Lung (tissue), 12 donors: ENCODE measurements around the gene RBPJ. TPM values are rescaled to one million over a fixed set of nuclear protein-coding genes. Genes with fewer than 3 reads are reported as not detected.
"Not testable (repeated sequence)": the region's sequence is repeated elsewhere in the genome, so short reads cannot be mapped to it uniquely, and the experiment has no call there.

Experiments used
- ATAC-seq: fragments of 200-7000 bp; cut with Tn5 transposase; one replicate; pipeline ENCODE4 v1.9.1; 2020; ENCODE audit warnings: moderate number of reproducible peaks; ENCODE audit not compliant: insufficient read depth, low FRiP score
- DNase-seq, 3 donors: peaks; one replicate each; pipeline ENCODE4 v3.0.0-alpha.2; 2013 to 2017
- H3K27ac ChIP-seq, 2 donors: one replicate each; pipeline ENCODE4 v1.5.1; 2013; ENCODE audit warnings: mild to moderate bottlenecking in 2 of 2, moderate library complexity in 2 of 2, control low read depth in 1 of 2, inconsistent platforms in 1 of 2, low read depth in 1 of 2, low read length in 1 of 2
- H3K27me3 ChIP-seq, 3 donors: one replicate each; pipeline ENCODE4 v1.5.1; 2013; ENCODE audit warnings: low read length in 2 of 3; ENCODE audit not compliant: control insufficient read depth in 3 of 3, insufficient read depth in 3 of 3
- H3K36me3 ChIP-seq, 4 donors: one replicate each; pipeline ENCODE4 v1.5.1; 2013; ENCODE audit warnings: low read length in 4 of 4, mild to moderate bottlenecking in 1 of 4, moderate library complexity in 1 of 4; ENCODE audit not compliant: control insufficient read depth in 4 of 4, insufficient read depth in 4 of 4
- H3K4me1 ChIP-seq, 5 donors: one replicate each; pipeline ENCODE4 v1.5.1; 2013; ENCODE audit warnings: low read length in 5 of 5, mild to moderate bottlenecking in 2 of 5, moderate library complexity in 1 of 5; ENCODE audit not compliant: control insufficient read depth in 5 of 5, insufficient read depth in 5 of 5
- H3K4me3 ChIP-seq: one replicate; pipeline ENCODE4 v1.5.1; 2013; ENCODE audit warnings: mild to moderate bottlenecking, control low read depth, moderate library complexity
- H3K9ac ChIP-seq, 2 donors: one replicate each; pipeline ENCODE4 v1.5.1; 2013; ENCODE audit warnings: low read length in 2 of 2, control low read depth in 1 of 2; ENCODE audit not compliant: insufficient read depth in 1 of 2
- H3K9me3 ChIP-seq, 4 donors: one replicate each; pipeline ENCODE4 v1.5.1; 2013; ENCODE audit warnings: low read length in 3 of 4, mild to moderate bottlenecking in 1 of 4, moderate library complexity in 1 of 4; ENCODE audit not compliant: control insufficient read depth in 4 of 4, insufficient read depth in 3 of 4
- CTCF ChIP-seq: IDR thresholded peaks from 2 replicates; pipeline ENCODE4 v1.5.1; 2012; ENCODE audit warnings: mild to moderate bottlenecking; ENCODE audit errors: control extremely low read depth, extremely low read depth
- WGBS, 2 donors: extraction: QIAGEN DNeasy Blood & Tissue Kit; methylation state at CpG; one replicate each; pipeline ENCODE4 v1.1.7; 2013; 5-methylcytosine and 5-hydroxymethylcytosine counted together
- polyA plus RNA-seq, 2 donors: library from polyadenylated mRNA; stranded (reverse); fragments of 200-250 nt; gene quantifications; one replicate each; pipeline ENCODE4 v1.2.1, GENCODE V29; 2013
- total RNA-seq, 2 donors: library from RNA; depleted of rRNA in 1 of 2; stranded (reverse); fragments of >200 nt in 1 of 2; gene quantifications; one replicate each; pipeline ENCODE4 v1.2.1, GENCODE V29; 2014 to 2021
- donor health status: control.
- donor health status: control.
- donor health status: Bipolar disorder and iron deficiency.
- donor health status: healthy.
- donor health status: DM: yes; HTN: yes; CAD: no.

The RBPJ gene
- total and polyA plus RNA-seq, 4 donors = 39.1 to 130 (median 58.9) TPM

- Histone ChIP-seq H3K27me3 (no peaks in the 10 kb centered on the region), H3K4me1 (peaks cover 0 to 14% (median 0%) of the 10 kb centered on the region in 5 donors), H3K4me3 (no peak overlapping the region), H3K36me3 (peaks cover 0 to 5% (median 4%) of the 10 kb centered on the region in 4 donors), H3K9ac (no peak overlapping the region), H3K9me3 (no peaks in the 10 kb centered on the region), H3K27ac (no peak overlapping the region)
- ATAC-seq (no peak), DNase-seq (no peak)
- TF ChIP-seq CTCF = no peak
- WGBS, 2 donors = 97 to 99% methylated on average over 1 of the region's 1 CpG
Measured at GRCh38 chr4:26400132-26400531, 79.3 kb downstream of the RBPJ start.

- not testable (repeated sequence) for H3K9ac ChIP-seq, H3K27me3 ChIP-seq, H3K9me3 ChIP-seq, H3K27ac ChIP-seq, H3K4me1 ChIP-seq, H3K4me3 ChIP-seq, ATAC-seq, DNase-seq
- 95 to 100% methylated on average over 3 of the region's 3 CpGs for WGBS, 2 donors
- H3K36me3 ChIP-seq = peaks cover 5 to 14% (median 8%) of the 10 kb centered on the region in 4 donors
Measured at GRCh38 chr4:26402017-26402416, 81.2 kb downstream of the RBPJ start.

- Histone ChIP-seq H3K27ac (no peak overlapping the region), H3K9me3 (peaks cover 0 to 6% (median 1%) of the 10 kb centered on the region in 4 donors), H3K4me1 (peaks cover 0 to 7% (median 0%) of the 10 kb centered on the region in 5 donors), H3K36me3 (peaks cover 5 to 15% (median 8%) of the 10 kb centered on the region in 4 donors), H3K27me3 (no peaks in the 10 kb centered on the region), H3K4me3 (no peak overlapping the region), H3K9ac (no peak overlapping the region)
- 70 to 86% methylated on average over 3 of the region's 3 CpGs for WGBS, 2 donors
- no peak for DNase-seq
- ATAC-seq = no peak
- TF ChIP-seq CTCF = no peak
Measured at GRCh38 chr4:26402458-26402857, 81.6 kb downstream of the RBPJ start.

GRCh38 chr4:26404743-26405206 lies 84.0 kb downstream of the RBPJ start:
- no peak overlapping the region for H3K27ac ChIP-seq
- peaks cover 4 to 15% (median 8%) of the 10 kb centered on the region in 4 donors for H3K36me3 ChIP-seq
- peaks cover 0 to 7% (median 0%) of the 10 kb centered on the region in 5 donors for H3K4me1 ChIP-seq
- no peak for ATAC-seq
- peaks cover 0 to 6% (median 1%) of the 10 kb centered on the region in 4 donors for H3K9me3 ChIP-seq
- no peak for DNase-seq
- TF ChIP-seq CTCF = no peak
- no peak overlapping the region for H3K9ac ChIP-seq
- no peak overlapping the region for H3K4me3 ChIP-seq
- no peaks in the 10 kb centered on the region for H3K27me3 ChIP-seq
- 80 to 90% methylated on average over 3 of the region's 3 CpGs for WGBS, 2 donors
